ENCODE data around the gene HOMEZ.

The HOMEZ gene

DNA sequence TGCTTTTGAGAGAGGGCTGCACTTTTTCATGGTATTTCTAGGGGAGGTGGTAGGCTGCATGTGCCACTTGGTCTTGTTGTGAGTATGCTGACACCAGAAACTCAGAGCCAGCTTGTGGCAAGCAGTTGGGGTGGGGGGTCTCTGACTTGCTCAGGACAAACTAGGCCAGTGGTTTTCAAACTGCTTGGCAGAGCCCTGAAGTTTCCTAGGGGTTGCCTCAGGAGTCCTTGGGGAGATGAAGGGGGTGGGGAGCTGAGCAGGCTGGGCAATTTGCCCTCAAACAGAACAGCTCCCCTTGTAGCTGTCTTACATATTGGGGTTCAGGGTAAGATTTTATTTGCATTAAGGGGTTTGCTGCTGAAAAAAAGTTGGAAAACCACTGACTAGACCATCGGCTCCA is 24.6 kb upstream of the HOMEZ start:
- CTCF ChIA-PET: no interaction called here
- TF ChIP-seq TARDBP (IDR thresholded peaks at IDR 0.05) (no peak), SP1 (IDR thresholded peaks at IDR 0.05) (no peak), ZNF384 (IDR thresholded peaks at IDR 0.05) (no peak), LEF1 (IDR thresholded peaks at IDR 0.05; ENCODE audit: borderline replicate concordance) (no peak), BHLHE40 (IDR thresholded peaks at IDR 0.05; ENCODE audit: borderline replicate concordance) (no peak), FOXA1 (IDR thresholded peaks at IDR 0.05) (no peak), ARNT (IDR thresholded peaks at IDR 0.05) (no peak)
- TF ChIP-seq, protein P1, sequence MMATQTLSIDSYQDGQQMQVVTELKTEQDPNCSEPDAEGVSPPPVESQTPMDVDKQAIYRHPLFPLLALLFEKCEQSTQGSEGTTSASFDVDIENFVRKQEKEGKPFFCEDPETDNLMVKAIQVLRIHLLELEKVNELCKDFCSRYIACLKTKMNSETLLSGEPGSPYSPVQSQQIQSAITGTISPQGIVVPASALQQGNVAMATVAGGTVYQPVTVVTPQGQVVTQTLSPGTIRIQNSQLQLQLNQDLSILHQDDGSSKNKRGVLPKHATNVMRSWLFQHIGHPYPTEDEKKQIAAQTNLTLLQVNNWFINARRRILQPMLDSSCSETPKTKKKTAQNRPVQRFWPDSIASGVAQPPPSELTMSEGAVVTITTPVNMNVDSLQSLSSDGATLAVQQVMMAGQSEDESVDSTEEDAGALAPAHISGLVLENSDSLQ (IDR thresholded peaks at IDR 0.05): no peak
- no peak for DNase-seq (ENCODE audit: extremely low spot score)
- POLR2A ChIA-PET: interaction anchor here (1.1 to 4.0 kb wide), 3 partner anchors 8 to 24 kb away, joined by 5 to 46 read pairs (median 8); partner anchors contain the start of genes HOMEZ, PABPN1 and PPP1R3E

DNA sequence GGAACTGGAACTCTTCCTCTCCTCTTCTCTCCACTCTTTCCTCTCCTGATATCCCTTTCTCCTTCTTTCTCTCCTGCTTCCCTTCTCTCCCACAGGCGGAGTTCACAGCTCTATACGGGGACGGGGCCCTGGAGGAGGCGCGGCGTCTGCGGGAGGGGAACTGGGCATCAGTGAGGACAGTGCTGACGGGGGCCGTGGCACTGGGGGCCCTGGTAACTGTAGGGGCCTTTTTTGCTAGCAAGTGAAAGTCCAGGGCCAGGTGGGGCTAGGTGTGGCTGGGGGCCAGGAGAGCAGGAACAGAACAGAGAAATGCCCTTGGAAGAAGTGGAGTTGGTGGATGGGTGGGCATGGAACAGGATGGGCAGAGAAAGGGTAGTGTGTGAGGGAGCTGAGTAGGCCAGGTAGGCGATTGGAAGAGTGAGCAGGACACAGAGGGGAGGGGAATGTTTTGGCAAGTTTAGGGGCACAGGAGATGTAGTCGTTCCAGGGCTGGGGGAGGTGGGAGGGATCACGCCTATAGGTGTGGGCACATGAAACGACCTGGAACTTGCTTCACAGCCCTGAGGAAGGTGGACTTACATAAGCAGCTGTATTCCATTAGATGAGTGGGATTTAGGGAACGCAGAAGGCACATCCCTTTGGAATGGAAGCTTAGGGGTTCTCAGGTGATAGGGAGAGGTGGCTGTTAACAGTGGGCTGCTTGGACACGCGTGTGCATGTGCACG is 23.0 kb upstream of the HOMEZ start:
- TF ChIP-seq LEF1 (IDR thresholded peaks at IDR 0.05; ENCODE audit: borderline replicate concordance) (no peak), ARNT (IDR thresholded peaks at IDR 0.05) (no peak), L3MBTL2 (conservative IDR thresholded peaks at IDR 0.05) (no peak), ELF4 (IDR thresholded peaks at IDR 0.05) (no peak), ZNF384 (IDR thresholded peaks at IDR 0.05) (no peak), HDGF (IDR thresholded peaks at IDR 0.05; ENCODE audit: borderline replicate concordance) (no peak), SP1 (IDR thresholded peaks at IDR 0.05) (no peak), TARDBP (IDR thresholded peaks at IDR 0.05) (no peak), FOXM1 (IDR thresholded peaks at IDR 0.05; ENCODE audit: borderline replicate concordance) (no peak), CTBP1 (IDR thresholded peaks at IDR 0.05; ENCODE audit: borderline replicate concordance) (no peak), BHLHE40 (IDR thresholded peaks at IDR 0.05; ENCODE audit: borderline replicate concordance) (no peak), NFRKB (IDR thresholded peaks at IDR 0.05) (no peak), SUZ12 (IDR thresholded peaks at IDR 0.05) (no peak), FOXK2 (IDR thresholded peaks at IDR 0.05) (no peak)
- DNase-seq (ENCODE audit: extremely low spot score): no peak
- CTCF ChIA-PET: no interaction called here
- POLR2A ChIA-PET: interaction anchor here (2.2 to 9.6 kb wide), 2 partner anchors 12 to 22 kb away, joined by 5 to 256 read pairs; partner anchors contain the start of genes HOMEZ and PABPN1

- no peak for TF ChIP-seq ELF4 (IDR thresholded peaks at IDR 0.05)
- TF ChIP-seq SP1 (IDR thresholded peaks at IDR 0.05): no peak
- TF ChIP-seq ZNF384 (IDR thresholded peaks at IDR 0.05): no peak
- no peak for TF ChIP-seq LEF1 (IDR thresholded peaks at IDR 0.05; ENCODE audit: borderline replicate concordance)
- no peak for TF ChIP-seq L3MBTL2 (conservative IDR thresholded peaks at IDR 0.05)
- no peak for TF ChIP-seq SUZ12 (IDR thresholded peaks at IDR 0.05)
- no peak for DNase-seq (ENCODE audit: extremely low spot score)
- POLR2A ChIA-PET: interaction anchor here (0.7 to 9.6 kb wide), 5 partner anchors 10 to 21 kb away, joined by 3 to 256 read pairs (median 5); partner anchors contain the start of genes HOMEZ and PABPN1
- CTCF ChIA-PET: no interaction called here
These were observed 22.0 kb upstream of the HOMEZ start for GRCh38 chr14:23307687-23308644.

GRCh38 chr14:23307146-23307530 is 21.2 kb upstream of the HOMEZ start:
- TF ChIP-seq HDGF (IDR thresholded peaks at IDR 0.05; ENCODE audit: borderline replicate concordance) (no peak), ARNT (IDR thresholded peaks at IDR 0.05) (no peak), LEF1 (IDR thresholded peaks at IDR 0.05; ENCODE audit: borderline replicate concordance) (no peak), CTBP1 (IDR thresholded peaks at IDR 0.05; ENCODE audit: borderline replicate concordance) (no peak), FOXA1 (IDR thresholded peaks at IDR 0.05) (no peak), FOXK2 (IDR thresholded peaks at IDR 0.05) (no peak), BHLHE40 (IDR thresholded peaks at IDR 0.05; ENCODE audit: borderline replicate concordance) (no peak), ZNF384 (IDR thresholded peaks at IDR 0.05) (no peak), NFRKB (IDR thresholded peaks at IDR 0.05) (no peak), TARDBP (IDR thresholded peaks at IDR 0.05) (no peak)
- TF ChIP-seq, protein P1 (IDR thresholded peaks at IDR 0.05): no peak

GRCh38 chr14:23306412-23307145 is 20.6 kb upstream of the HOMEZ start, which contains the start of gene BCL2L2:
Gene BCL2L2, plus strand, starts transcription at chr14:23306833. Its CDS starts 935 bp downstream, at chr14:23307768.
- ChIA-PET POLR2A (interaction anchor here (0.6 to 9.6 kb wide), 9 partner anchors 14 to 854 kb away, joined by 3 to 256 read pairs (median 5); partner anchors contain the start of genes HOMEZ, PABPN1 and SLC22A17), CTCF (interaction anchor here (2.2 kb wide), 1 partner anchor 15 kb away, joined by 8 read pairs; the partner anchor contains the start of gene PABPN1)
- TF ChIP-seq ZNF384 (IDR thresholded peaks at IDR 0.05) (no peak), BHLHE40 (IDR thresholded peaks at IDR 0.05; ENCODE audit: borderline replicate concordance) (no peak), L3MBTL2 (conservative IDR thresholded peaks at IDR 0.05) (no peak), CTBP1 (IDR thresholded peaks at IDR 0.05; ENCODE audit: borderline replicate concordance) (no peak), FOXK2 (IDR thresholded peaks at IDR 0.05) (no peak), ARNT (IDR thresholded peaks at IDR 0.05) (no peak)
- DNase-seq (ENCODE audit: extremely low spot score): peak; percentile 74

More at GRCh38 chr14:23307146-23307530, 21.2 kb upstream of the HOMEZ start:
- no peak for DNase-seq (ENCODE audit: extremely low spot score)
- ChIA-PET CTCF (interaction anchor here (2.2 kb wide), 1 partner anchor 14 kb away, joined by 8 read pairs; the partner anchor contains the start of gene PABPN1), POLR2A (interaction anchor here (0.6 to 9.6 kb wide), 7 partner anchors 9 to 853 kb away, joined by 3 to 256 read pairs (median 5); partner anchors contain the start of genes HOMEZ, PABPN1 and SLC22A17)
